Effector memory CD8-positive, alpha-beta T cell (primary cell): ENCODE data around the gene SEMA3D.

Experiments used
- ATAC-seq: fragments of 150-1000 bp; cut with Tn5 transposase; replicated peaks from 2 replicates; pipeline ENCODE4 v1.10.0; 2021; ENCODE audit warnings: mild to moderate bottlenecking, moderate library complexity
- DNase-seq, 3 experiments: peaks; one replicate each; pipeline ENCODE4 v3.0.0; 2021
- H3K27ac Mint-ChIP-seq, 2 donors: one replicate each; pipeline ENCODE4 v1.8.0; 2022; ENCODE audit warnings: mild to moderate bottlenecking in 2 of 2, mixed read lengths in 2 of 2, moderate library complexity in 2 of 2
- H3K27me3 Mint-ChIP-seq, 2 donors: one replicate each; pipeline ENCODE4 v1.8.0; 2022; ENCODE audit warnings: mixed read lengths in 2 of 2
- H3K36me3 Mint-ChIP-seq: one replicate; pipeline ENCODE4 v1.8.0; 2022; ENCODE audit warnings: mild to moderate bottlenecking, moderate library complexity, mixed read lengths; ENCODE audit not compliant: insufficient read depth
- H3K4me1 Mint-ChIP-seq, 2 donors: one replicate each; pipeline ENCODE4 v1.8.0; 2022; ENCODE audit warnings: low read depth in 2 of 2, mixed read lengths in 2 of 2
- H3K4me3 Mint-ChIP-seq, 2 donors: one replicate each; pipeline ENCODE4 v1.8.0; 2022; ENCODE audit warnings: mild to moderate bottlenecking in 2 of 2, mixed read lengths in 2 of 2, moderate library complexity in 2 of 2
- H3K9me3 Mint-ChIP-seq, 2 donors: one replicate each; pipeline ENCODE4 v1.8.0; 2022; ENCODE audit warnings: mixed read lengths in 2 of 2
- total RNA-seq, 9 experiments: gene quantifications; one replicate each; lab custom pipeline; 2026; lab: John Stamatoyannopoulos, UW

Gene SEMA3D
- total RNA-seq = 0 to 0.48 (median 0) reads per million in 9 experiments

DNA sequence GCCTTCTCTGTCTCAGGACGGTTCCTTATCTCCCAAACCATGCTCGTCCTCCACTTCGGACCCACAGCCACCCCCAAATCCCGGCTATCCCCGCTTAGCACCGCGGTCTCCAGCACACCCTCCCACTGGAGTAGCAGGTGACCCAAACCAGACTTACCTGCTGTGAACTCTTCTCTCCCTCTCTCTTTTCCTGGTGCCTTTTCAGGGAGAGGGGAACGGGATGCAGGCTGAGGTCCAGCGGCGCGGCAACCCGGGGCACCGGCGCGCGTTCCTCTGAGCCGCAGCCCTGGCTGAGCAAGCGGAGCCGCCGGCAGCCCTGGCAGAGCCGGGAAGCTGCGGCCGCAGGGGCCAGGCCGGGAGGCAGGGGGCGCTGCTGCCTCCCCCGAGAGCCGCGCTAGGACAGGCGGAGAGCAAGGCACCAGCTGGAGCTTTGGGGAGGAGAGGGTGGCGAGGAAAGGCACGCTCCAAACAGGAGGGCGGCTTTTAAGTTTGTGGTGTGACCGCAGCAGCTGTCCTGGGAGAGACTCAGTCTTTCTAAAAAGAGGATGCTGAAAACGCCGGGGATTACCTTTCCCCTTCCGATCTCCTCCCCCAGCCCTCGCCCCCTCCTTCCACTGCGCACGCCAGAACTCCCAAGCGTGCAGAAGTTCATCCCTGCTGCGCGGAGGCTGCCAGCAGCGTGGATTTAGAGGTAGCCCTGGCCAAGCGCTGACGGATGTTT, at the start of gene SEMA3D:
SEMA3D (minus strand) TSS at position 536 of the 721 bp plus-strand sequence. CDS start 65,165 bp downstream, outside the sequence.
- H3K27ac Mint-ChIP-seq = no peak within 1 kb of the TSS

DNA sequence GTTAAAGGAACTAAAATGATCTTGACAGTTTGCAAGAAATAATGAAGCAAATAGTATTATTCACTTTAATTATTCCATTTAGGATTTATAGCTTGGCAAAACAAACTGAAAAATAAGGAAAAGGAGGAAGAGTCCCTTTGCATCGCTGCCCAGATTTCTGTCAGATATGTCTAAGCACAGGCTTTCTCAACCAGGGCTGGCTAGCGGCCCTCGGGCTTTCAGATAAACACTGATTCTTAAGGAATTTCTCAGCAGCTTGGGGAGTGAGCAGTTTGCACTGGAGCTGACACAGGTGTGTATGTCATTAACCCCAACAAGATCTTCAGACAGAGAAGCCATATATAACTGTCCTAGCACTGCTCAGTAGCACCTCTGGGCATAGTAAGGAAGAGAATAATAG, 47.9 kb upstream of the SEMA3D start:
- Mint-ChIP-seq H3K36me3 (no peaks in the 10 kb centered on the region), H3K27me3 (no peaks in the 10 kb centered on the region), H3K4me3 (no peak overlapping the region), H3K27ac (no peak overlapping the region), H3K9me3 (peaks cover 5 to 17% of the 10 kb centered on the region in 2 donors), H3K4me1 (no peaks in the 10 kb centered on the region)
- ATAC-seq (no peak), DNase-seq (no peak)

More for the DNA sequence above, at the start of gene SEMA3D:
- no peak for ATAC-seq
- peak within 1 kb of the TSS in 1 of 2 donors; percentile 37 for H3K4me3 Mint-ChIP-seq
- H3K9me3 Mint-ChIP-seq = peaks cover 0 to 4% of the 10 kb centered on the region in 2 donors
- no peaks in the 10 kb centered on the region for H3K4me1 Mint-ChIP-seq
- H3K27me3 Mint-ChIP-seq = peaks cover 0 to 9% of the 10 kb centered on the region in 2 donors
- peaks cover 3% of the 10 kb centered on the region for H3K36me3 Mint-ChIP-seq
- DNase-seq = no peak

DNA sequence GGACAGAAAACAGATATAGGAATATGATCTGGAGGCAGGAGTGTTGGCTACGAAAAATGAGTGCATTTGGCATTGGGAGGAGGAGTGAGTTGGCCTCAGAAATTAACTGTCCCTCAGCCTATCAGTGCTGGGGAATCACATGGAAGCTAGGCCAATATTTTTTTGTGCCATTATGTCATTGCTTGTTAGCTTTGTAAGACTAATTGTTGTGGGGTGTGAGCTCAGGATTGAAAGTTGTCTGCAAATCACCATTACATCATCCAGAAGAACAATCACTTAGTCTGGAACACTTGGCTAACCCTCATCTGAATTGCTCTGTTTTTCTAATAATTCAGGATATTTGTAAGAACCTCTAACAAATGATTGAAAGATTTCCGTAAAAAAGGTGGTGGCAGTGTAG, 45.2 kb upstream of the SEMA3D start:
- no peak overlapping the region for H3K4me3 Mint-ChIP-seq
- DNase-seq = no peak
- no peaks in the 10 kb centered on the region for H3K36me3 Mint-ChIP-seq
- no peaks in the 10 kb centered on the region for H3K27me3 Mint-ChIP-seq
- peaks cover 5 to 8% of the 10 kb centered on the region in 2 donors for H3K9me3 Mint-ChIP-seq
- H3K27ac Mint-ChIP-seq = no peak overlapping the region
- no peaks in the 10 kb centered on the region for H3K4me1 Mint-ChIP-seq
- ATAC-seq = no peak

DNA sequence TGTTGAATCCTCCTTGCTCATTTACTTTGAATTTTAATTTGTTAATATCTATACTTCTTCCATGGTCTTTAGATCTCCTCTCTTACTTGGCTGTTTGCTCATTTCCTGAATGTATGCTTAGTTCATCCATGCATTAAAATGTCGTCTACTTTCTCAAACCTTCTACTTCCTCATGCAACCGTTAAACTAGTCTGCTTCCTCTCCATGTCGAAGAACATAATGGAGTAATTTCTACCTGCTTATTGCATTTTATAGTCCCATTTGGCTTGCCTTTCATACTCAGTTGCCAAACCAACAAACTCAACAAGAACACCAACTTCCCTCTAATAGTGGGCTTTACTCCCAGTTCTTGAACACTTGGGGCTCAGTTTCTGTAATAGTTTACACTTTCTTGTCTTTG, 43.8 kb upstream of the SEMA3D start:
- H3K27me3 Mint-ChIP-seq = no peaks in the 10 kb centered on the region
- DNase-seq = no peak
- peaks cover 5 to 8% of the 10 kb centered on the region in 2 donors for H3K9me3 Mint-ChIP-seq
- no peak overlapping the region for H3K4me3 Mint-ChIP-seq
- H3K4me1 Mint-ChIP-seq = no peaks in the 10 kb centered on the region
- no peak overlapping the region for H3K27ac Mint-ChIP-seq
- no peaks in the 10 kb centered on the region for H3K36me3 Mint-ChIP-seq
- ATAC-seq = no peak

GRCh38 chr7:85229544-85229943, 42.7 kb upstream of the SEMA3D start:
- Mint-ChIP-seq H3K4me3 (no peak overlapping the region), H3K36me3 (no peaks in the 10 kb centered on the region), H3K4me1 (no peaks in the 10 kb centered on the region), H3K27me3 (no peaks in the 10 kb centered on the region), H3K27ac (no peak overlapping the region), H3K9me3 (peaks cover 5 to 8% of the 10 kb centered on the region in 2 donors)
- ATAC-seq (no peak), DNase-seq (no peak)

- peaks cover 5 to 8% of the 10 kb centered on the region in 2 donors for H3K9me3 Mint-ChIP-seq
- H3K27ac Mint-ChIP-seq = no peak overlapping the region
- DNase-seq (no peak), ATAC-seq (no peak)
- no peaks in the 10 kb centered on the region for H3K27me3 Mint-ChIP-seq
- H3K4me1 Mint-ChIP-seq = no peaks in the 10 kb centered on the region
- no peak overlapping the region for H3K4me3 Mint-ChIP-seq
- no peaks in the 10 kb centered on the region for H3K36me3 Mint-ChIP-seq
These were observed 39.7 kb upstream of the SEMA3D start for GRCh38 chr7:85226361-85227085.

- H3K27me3 Mint-ChIP-seq = no peaks in the 10 kb centered on the region
- H3K9me3 Mint-ChIP-seq = peaks cover 5 to 7% of the 10 kb centered on the region in 2 donors
These were observed 37.3 kb upstream of the SEMA3D start for GRCh38 chr7:85224171-85224570.

GRCh38 chr7:85222522-85222921, 35.7 kb upstream of the SEMA3D start:
- Mint-ChIP-seq H3K9me3 (peaks cover 5 to 7% of the 10 kb centered on the region in 2 donors), H3K27me3 (no peaks in the 10 kb centered on the region), H3K27ac (no peak overlapping the region), H3K4me1 (no peaks in the 10 kb centered on the region), H3K4me3 (no peak overlapping the region), H3K36me3 (no peaks in the 10 kb centered on the region)
- DNase-seq (no peak), ATAC-seq (no peak)

More at GRCh38 chr7:85224171-85224570, 37.3 kb upstream of the SEMA3D start:
- Mint-ChIP-seq H3K27ac (no peak overlapping the region), H3K4me3 (no peak overlapping the region), H3K36me3 (no peaks in the 10 kb centered on the region), H3K4me1 (no peaks in the 10 kb centered on the region)
- ATAC-seq = no peak
- DNase-seq = no peak

DNA sequence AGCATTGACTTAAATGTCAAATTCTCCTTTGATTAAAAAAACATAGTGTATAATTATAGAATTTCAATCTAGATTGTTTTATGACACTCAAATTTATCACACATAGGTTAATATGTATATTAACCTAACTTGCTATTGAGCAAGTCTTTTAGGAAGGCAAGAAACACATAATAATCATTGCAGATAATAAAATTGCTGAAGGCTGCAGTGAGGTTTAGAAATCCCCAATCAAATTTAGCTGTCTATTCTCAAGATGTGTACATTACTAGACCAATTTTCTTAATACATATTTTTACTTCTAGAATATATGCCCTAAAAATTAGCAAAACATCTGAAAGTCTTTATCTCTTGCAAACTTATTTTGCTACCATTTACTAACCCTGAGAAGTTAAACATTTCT, 34.9 kb upstream of the SEMA3D start:
- no peaks in the 10 kb centered on the region for H3K36me3 Mint-ChIP-seq
- peaks cover 7 to 11% of the 10 kb centered on the region in 2 donors for H3K9me3 Mint-ChIP-seq
- H3K27me3 Mint-ChIP-seq = no peaks in the 10 kb centered on the region
- no peak for ATAC-seq
- no peaks in the 10 kb centered on the region for H3K4me1 Mint-ChIP-seq
- no peak for DNase-seq
- H3K4me3 Mint-ChIP-seq = no peak overlapping the region
- no peak overlapping the region for H3K27ac Mint-ChIP-seq

GRCh38 chr7:85220651-85221050, 33.8 kb upstream of the SEMA3D start:
- H3K4me1 Mint-ChIP-seq = no peaks in the 10 kb centered on the region
- no peak overlapping the region for H3K4me3 Mint-ChIP-seq
- DNase-seq (no peak), ATAC-seq (no peak)
- no peaks in the 10 kb centered on the region for H3K27me3 Mint-ChIP-seq
- H3K9me3 Mint-ChIP-seq = peaks cover 7 to 11% of the 10 kb centered on the region in 2 donors
- no peak overlapping the region for H3K27ac Mint-ChIP-seq
- no peaks in the 10 kb centered on the region for H3K36me3 Mint-ChIP-seq

- H3K4me1 Mint-ChIP-seq = no peaks in the 10 kb centered on the region
- DNase-seq (no peak), ATAC-seq (no peak)
- no peak overlapping the region for H3K4me3 Mint-ChIP-seq
- H3K36me3 Mint-ChIP-seq = no peaks in the 10 kb centered on the region
- no peaks in the 10 kb centered on the region for H3K27me3 Mint-ChIP-seq
- peaks cover 7 to 11% of the 10 kb centered on the region in 2 donors for H3K9me3 Mint-ChIP-seq
- no peak overlapping the region for H3K27ac Mint-ChIP-seq
These were observed 33.2 kb upstream of the SEMA3D start for GRCh38 chr7:85220023-85220422.

- Mint-ChIP-seq H3K4me3 (no peak overlapping the region), H3K36me3 (no peaks in the 10 kb centered on the region)
These were observed 30.2 kb upstream of the SEMA3D start for GRCh38 chr7:85217085-85217484.

DNA sequence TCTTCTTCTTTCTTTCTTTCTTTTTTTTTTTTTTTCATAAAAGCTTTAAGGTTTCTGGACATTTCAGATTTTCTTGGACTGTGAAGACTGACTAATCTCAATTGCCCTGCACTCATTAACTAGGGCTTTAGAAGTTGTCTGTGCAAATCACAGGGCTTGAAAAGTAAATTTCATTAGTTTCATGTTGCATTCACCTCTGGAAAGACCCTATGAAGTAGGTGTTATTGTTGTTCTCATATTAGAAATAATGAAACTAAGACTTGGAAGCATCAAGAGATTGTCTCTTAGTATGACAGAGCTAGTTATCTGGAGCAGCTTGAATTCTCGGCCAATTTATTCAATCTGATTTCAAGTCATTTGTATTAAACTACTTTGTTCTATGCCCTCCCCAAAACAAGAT, 28.2 kb upstream of the SEMA3D start:
- Mint-ChIP-seq H3K36me3 (no peaks in the 10 kb centered on the region), H3K4me3 (no peak overlapping the region), H3K4me1 (no peaks in the 10 kb centered on the region), H3K27ac (no peak overlapping the region), H3K9me3 (peaks cover 2 to 5% of the 10 kb centered on the region in 2 donors), H3K27me3 (no peaks in the 10 kb centered on the region)
- no peak for DNase-seq
- ATAC-seq = no peak

More at GRCh38 chr7:85217085-85217484, 30.2 kb upstream of the SEMA3D start:
- Mint-ChIP-seq H3K27me3 (no peaks in the 10 kb centered on the region), H3K27ac (no peak overlapping the region), H3K9me3 (peaks cover 4 to 11% of the 10 kb centered on the region in 2 donors), H3K4me1 (no peaks in the 10 kb centered on the region)
- ATAC-seq = no peak
- DNase-seq = no peak

DNA sequence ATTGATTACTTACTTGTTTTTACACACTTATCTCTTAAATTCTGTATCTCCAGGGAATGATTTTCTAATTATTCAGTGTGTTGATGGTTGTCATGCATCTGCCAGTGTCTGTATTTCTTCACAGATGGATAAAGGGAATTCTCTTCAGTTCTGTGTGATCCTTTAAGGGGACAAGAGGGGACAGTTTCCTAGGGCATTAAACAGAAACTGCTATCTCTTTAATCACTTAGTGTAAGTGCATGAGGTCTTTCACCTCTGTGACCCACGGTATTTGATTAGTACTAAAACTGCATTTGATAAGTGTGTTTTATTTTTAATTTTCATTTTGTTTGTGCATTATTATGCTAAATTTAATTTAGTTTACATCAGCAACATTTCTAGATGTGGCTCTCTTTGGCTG, 26.6 kb upstream of the SEMA3D start:
- no peaks in the 10 kb centered on the region for H3K4me1 Mint-ChIP-seq
- no peaks in the 10 kb centered on the region for H3K36me3 Mint-ChIP-seq
- ATAC-seq = no peak
- H3K4me3 Mint-ChIP-seq = no peak overlapping the region
- H3K27me3 Mint-ChIP-seq = no peaks in the 10 kb centered on the region
- no peak overlapping the region for H3K27ac Mint-ChIP-seq
- peaks cover 2 to 5% of the 10 kb centered on the region in 2 donors for H3K9me3 Mint-ChIP-seq
- DNase-seq = no peak
